ENCODE measurements around the gene FAAP20. TPM values are rescaled to one million over a fixed set of nuclear protein-coding genes. Genes with fewer than 3 reads are reported as not detected.

Gene FAAP20
- total and polyA plus RNA-seq, 9 of the 15 experiments (the other 6 are each of a cell fraction or from before 2014, with no cell fraction given): 0.58 to 143 (median 9.9) TPM

- TF ChIP-seq HNRNPUL1 (IDR thresholded peaks at IDR 0.05; ENCODE audit: low read length) (no peak), ZZZ3 (IDR thresholded peaks at IDR 0.05) (no peak), POLR2G (IDR thresholded peaks at IDR 0.05; ENCODE audit: low read depth, low read length) (peak; percentile 38; the same call in 1 of the 2 replicates), SRSF9 (IDR thresholded peaks at IDR 0.05; ENCODE audit: borderline replicate concordance, low read depth, low read length) (no peak)
- no peaks in the 10 kb centered on the region for H4K20me1 ChIP-seq (replicated peaks; ENCODE audit: control insufficient read depth, insufficient read depth, low read length)
- H3K79me2 ChIP-seq (ENCODE audit: control insufficient read depth, insufficient read depth, low read length): no peaks in the 10 kb centered on the region
- no peak overlapping the region for H3K4me2 ChIP-seq (ENCODE audit: insufficient read depth, low read length)
- ChIA-PET CTCF (ENCODE audit: low intra/inter-chr PET ratio) (no interaction called here), POLR2A (interaction anchor here (1.0 to 3.7 kb wide), 4 partner anchors 10 to 25 kb away, joined by 3 to 27 read pairs (median 4); partner anchors contain the start of gene SKI)
- BruUV-seq (replicated peaks): no TSS peak
- peaks cover 39 to 87% of the 10 kb centered on the region in 2 experiments for H3K4me1 ChIP-seq (replicated peaks in 1 of 2; ENCODE audit: control insufficient read depth in 2 of 2, insufficient read depth in 2 of 2, low read length in 2 of 2)
- H3K4me3 ChIP-seq: no peak overlapping the region
- H3K9me3 ChIP-seq (replicated peaks; ENCODE audit: control insufficient read depth, insufficient read depth, low read depth, low read length): no peaks in the 10 kb centered on the region
- in situ Hi-C loops (cut with MboI): no loop called here
- no peaks in the 10 kb centered on the region for H3K27me3 ChIP-seq (ENCODE audit: control insufficient read depth in 2 of 2, insufficient read depth in 2 of 2, low read length in 2 of 2)
- DNase-seq (ENCODE audit: extremely low read depth in 1 of 4, low spot score in 3 of 4) (no peak), FAIRE-seq (no peak), ATAC-seq (no peak)
- no peak overlapping the region for H3K27ac ChIP-seq (ENCODE audit: extremely low read depth, low read depth, low read length)
- no peaks in the 10 kb centered on the region for H3K9me1 ChIP-seq (ENCODE audit: control insufficient read depth, insufficient read depth, low read length)
- H3K9ac ChIP-seq (ENCODE audit: insufficient read depth in 1 of 2, low read depth in 2 of 2, low read length in 2 of 2): peak overlapping the region in 1 of 2 experiments; percentile 73; a peak in 2 of 4 replicates
- 39% methylated on average over 17 of the region's 18 CpGs for WGBS (ENCODE audit: insufficient coverage, low coverage, missing lambda C conversion rate)
- intact Hi-C loops (cut with micrococcal nuclease): no loop called here
- H3K36me3 ChIP-seq (ENCODE audit: control insufficient read depth, insufficient read depth, low read length): no peaks in the 10 kb centered on the region
- H2AFZ ChIP-seq (ENCODE audit: low read depth, low read length): no peak overlapping the region
These were observed 15.0 kb upstream of the FAAP20 start for GRCh38 chr1:2209400-2210083.
